ENCODE data around the gene DENND1C. TPM values are rescaled to one million over a fixed set of nuclear protein-coding genes. Genes with fewer than 3 reads are reported as not detected.
"Not testable (repeated sequence)": the region's sequence is repeated elsewhere in the genome, so short reads cannot be mapped to it uniquely, and the experiment has no call there.

The DENND1C gene
- polyA plus RNA-seq, 1 donor from 2014 or later, result 80.7 TPM

DNA sequence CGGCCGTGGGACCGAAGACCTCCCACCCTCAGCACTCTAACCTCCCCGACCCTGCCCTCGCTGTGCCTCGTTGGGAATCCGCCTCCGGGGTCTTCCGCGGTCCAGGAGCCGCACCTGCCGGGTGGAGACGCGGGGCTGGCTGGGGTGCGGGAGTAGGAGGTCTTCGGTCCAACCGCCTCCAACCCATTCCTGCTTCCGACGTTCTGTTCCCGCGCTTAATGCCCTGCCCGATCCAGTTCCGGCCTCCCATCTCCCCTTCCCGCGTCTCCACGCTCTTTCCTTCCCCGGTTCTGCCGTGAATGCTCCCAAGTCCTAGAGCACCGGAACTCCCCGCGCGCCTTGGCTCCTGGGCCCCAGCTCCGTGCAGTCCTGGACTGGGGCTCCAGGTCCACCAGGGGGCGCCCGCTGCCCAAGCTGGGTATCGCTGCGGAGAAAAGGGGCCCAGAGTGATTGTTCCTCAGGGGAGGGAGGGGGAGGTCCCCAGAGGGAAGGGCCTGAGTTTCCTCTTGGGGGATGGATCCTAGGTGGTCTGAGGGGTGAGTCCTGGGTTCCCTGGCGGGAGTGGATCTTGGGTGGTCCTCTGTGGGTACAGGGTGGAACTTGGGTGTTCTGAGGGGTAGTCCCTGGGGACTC lies 35.2 kb upstream of the DENND1C start:
- Mint-ChIP-seq H3K27ac (peak overlapping the region; percentile 11 to 81 (median 26)), H3K4me1 (peaks cover 20 to 33% (median 28%) of the 10 kb centered on the region in 3 donors), H3K9me3 (no peaks in the 10 kb centered on the region), H3K36me3 (no peaks in the 10 kb centered on the region), H3K4me3 (peak overlapping the region; percentile 49 to 100 (median 96)), H3K27me3 (no peaks in the 10 kb centered on the region)

DNA sequence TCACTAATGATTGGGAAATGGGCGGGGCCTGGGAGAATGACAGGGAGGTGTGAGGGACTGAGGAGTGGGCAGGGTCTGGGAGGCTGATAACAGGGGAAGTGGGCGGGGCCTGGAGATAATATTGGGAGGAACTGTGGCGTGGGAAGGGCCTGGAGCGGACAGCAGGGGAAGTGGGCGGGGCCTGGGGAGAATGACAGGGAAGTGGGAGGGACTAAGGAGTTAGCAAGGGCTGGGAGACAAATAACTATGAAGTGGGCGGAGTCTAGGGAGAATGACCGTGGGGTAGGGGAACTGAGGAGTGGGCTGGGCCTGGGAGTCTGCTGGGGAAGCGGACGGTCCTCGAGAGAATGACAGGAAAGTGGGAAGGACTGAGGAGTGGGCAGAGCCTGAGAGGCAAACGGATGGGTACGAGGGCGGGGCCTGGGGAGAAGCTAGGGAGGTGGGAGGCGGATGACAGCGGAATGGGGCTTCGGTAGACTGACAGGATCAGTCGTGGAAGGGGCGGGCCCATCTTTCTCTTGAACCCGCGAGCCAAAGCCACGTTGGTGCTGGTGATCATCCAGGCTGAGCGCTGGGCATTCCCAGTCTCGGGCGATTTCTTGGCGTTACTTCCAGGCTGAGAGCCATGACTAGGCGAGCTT lies 34.6 kb upstream of the DENND1C start:
- H3K4me3 Mint-ChIP-seq, result peak overlapping the region; percentile 49 to 100 (median 96)
- H3K27ac Mint-ChIP-seq, result peak overlapping the region in 1 of 3 donors; percentile 26
- peaks cover 18 to 30% (median 28%) of the 10 kb centered on the region in 3 donors for H3K4me1 Mint-ChIP-seq
- H3K27me3 Mint-ChIP-seq, result no peaks in the 10 kb centered on the region
- no peaks in the 10 kb centered on the region for H3K36me3 Mint-ChIP-seq
- no peaks in the 10 kb centered on the region for H3K9me3 Mint-ChIP-seq

- Mint-ChIP-seq H3K9me3 (no peaks in the 10 kb centered on the region), H3K27me3 (no peaks in the 10 kb centered on the region), H3K27ac (no peak overlapping the region), H3K4me1 (peaks cover 18 to 25% (median 25%) of the 10 kb centered on the region in 3 donors), H3K36me3 (no peaks in the 10 kb centered on the region), H3K4me3 (peak overlapping the region in 3 of 4 donors; percentile 43 to 66 (median 52))
Measured at GRCh38 chr19:6514926-6515544, 33.4 kb upstream of the DENND1C start.

GRCh38 chr19:6514089-6514488 lies 32.5 kb upstream of the DENND1C start:
- Mint-ChIP-seq H3K27me3 (no peaks in the 10 kb centered on the region), H3K36me3 (no peaks in the 10 kb centered on the region), H3K9me3 (no peaks in the 10 kb centered on the region), H3K4me3 (peak overlapping the region in 2 of 4 donors; percentile 17 to 48), H3K27ac (peak overlapping the region in 2 of 3 donors; percentile 2 to 18), H3K4me1 (peaks cover 15 to 22% (median 21%) of the 10 kb centered on the region in 3 donors)

- no peaks in the 10 kb centered on the region for H3K36me3 Mint-ChIP-seq
- H3K4me1 Mint-ChIP-seq, result no peaks in the 10 kb centered on the region
- H3K27me3 Mint-ChIP-seq, result no peaks in the 10 kb centered on the region
- no peaks in the 10 kb centered on the region for H3K9me3 Mint-ChIP-seq
- no peak overlapping the region for H3K4me3 Mint-ChIP-seq
- H3K27ac Mint-ChIP-seq, result no peak overlapping the region
Measured at GRCh38 chr19:6510618-6511017, 29.0 kb upstream of the DENND1C start.

- no peaks in the 10 kb centered on the region for H3K36me3 Mint-ChIP-seq
- no peak overlapping the region for H3K27ac Mint-ChIP-seq
- H3K9me3 Mint-ChIP-seq, result no peaks in the 10 kb centered on the region
- peaks cover 0 to 4% (median 3%) of the 10 kb centered on the region in 3 donors for H3K4me1 Mint-ChIP-seq
- peak overlapping the region in 1 of 4 donors; percentile 33 for H3K4me3 Mint-ChIP-seq
- H3K27me3 Mint-ChIP-seq, result no peaks in the 10 kb centered on the region
Measured at GRCh38 chr19:6509118-6509971, 27.8 kb upstream of the DENND1C start.

DNA sequence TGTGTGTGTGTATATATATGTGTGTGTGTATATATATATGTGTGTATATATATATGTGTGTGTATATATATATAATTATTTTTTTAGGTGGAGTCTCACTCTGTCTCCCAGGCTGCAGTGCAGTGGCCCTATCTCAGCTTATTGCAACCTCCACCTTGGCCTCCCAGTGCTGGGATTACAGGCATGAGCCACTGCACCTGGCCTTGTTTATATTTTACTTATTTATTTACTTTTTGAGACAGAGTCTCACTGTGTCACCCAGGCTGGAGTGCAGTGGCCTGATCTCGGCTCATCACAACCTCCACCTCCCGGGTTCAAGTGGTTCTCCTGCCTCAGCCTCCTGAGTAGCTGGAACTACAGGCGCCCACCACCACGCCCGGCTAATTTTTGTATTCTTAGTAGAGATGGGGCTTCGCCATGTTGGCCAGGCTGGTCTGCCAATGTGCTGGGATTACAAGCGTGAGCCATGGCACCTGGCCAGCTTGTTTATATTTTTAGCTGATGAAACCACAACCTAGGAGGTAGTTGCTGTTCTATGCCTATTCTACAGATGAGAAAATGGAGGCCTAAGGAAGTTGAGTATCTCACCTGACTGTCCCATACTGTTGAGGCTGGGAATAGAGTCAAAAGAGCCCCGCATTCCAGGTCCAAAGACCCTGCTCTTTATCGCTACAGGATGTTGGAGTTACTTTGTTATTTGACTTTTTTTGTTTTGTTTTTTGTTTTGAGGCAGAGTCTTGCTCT lies 26.6 kb upstream of the DENND1C start:
- H3K27me3 Mint-ChIP-seq, H3K4me3 Mint-ChIP-seq, H3K36me3 Mint-ChIP-seq, H3K4me1 Mint-ChIP-seq, H3K9me3 Mint-ChIP-seq: not testable (repeated sequence)
- H3K27ac Mint-ChIP-seq, result peak overlapping the region in 1 of 3 donors; percentile 59

DNA sequence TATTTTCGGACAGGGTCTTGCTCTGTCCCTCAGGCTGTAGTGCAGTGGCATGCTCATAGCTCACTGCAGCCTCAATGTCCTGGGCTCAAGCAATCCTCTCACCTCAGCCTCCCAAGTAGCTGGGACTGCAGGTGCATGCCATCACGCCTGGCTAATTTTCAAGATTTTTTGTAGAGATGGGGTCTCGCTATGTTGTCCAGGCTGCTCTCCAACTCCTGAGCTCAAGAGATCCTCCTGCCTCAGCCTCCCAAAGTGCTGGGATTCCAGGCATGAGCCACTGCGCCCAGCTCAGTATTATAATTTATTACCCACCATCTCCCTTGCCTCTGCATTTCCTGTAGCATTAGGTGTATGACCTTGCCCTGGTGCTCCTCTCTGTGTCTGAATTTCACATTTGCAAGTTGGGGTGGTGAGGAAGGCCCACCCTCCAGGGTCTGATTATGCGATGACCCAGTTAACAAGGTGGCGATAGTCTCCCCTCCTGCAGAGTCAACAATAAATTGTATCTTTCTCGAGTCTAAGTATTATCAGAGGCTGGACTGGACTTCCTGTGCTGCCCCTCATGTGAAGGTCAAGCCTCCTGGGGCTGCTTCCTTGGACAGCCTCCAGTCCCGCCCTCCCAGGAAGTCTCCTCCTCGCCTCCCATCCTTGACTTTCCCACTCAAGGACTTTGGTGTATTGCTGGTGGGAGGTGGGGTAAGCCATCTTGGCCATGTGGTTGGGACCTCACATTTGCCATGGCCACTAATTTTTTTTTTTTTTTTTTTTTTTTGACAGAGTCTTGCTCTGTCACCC lies 22.0 kb upstream of the DENND1C start:
- Mint-ChIP-seq H3K36me3 (no peaks in the 10 kb centered on the region), H3K27ac (no peak overlapping the region), H3K27me3 (peaks cover 3% of the 10 kb centered on the region), H3K9me3 (no peaks in the 10 kb centered on the region), H3K4me1 (peaks cover 3 to 12% (median 7%) of the 10 kb centered on the region in 3 donors), H3K4me3 (peak overlapping the region; percentile 25 to 85 (median 67))

DNA sequence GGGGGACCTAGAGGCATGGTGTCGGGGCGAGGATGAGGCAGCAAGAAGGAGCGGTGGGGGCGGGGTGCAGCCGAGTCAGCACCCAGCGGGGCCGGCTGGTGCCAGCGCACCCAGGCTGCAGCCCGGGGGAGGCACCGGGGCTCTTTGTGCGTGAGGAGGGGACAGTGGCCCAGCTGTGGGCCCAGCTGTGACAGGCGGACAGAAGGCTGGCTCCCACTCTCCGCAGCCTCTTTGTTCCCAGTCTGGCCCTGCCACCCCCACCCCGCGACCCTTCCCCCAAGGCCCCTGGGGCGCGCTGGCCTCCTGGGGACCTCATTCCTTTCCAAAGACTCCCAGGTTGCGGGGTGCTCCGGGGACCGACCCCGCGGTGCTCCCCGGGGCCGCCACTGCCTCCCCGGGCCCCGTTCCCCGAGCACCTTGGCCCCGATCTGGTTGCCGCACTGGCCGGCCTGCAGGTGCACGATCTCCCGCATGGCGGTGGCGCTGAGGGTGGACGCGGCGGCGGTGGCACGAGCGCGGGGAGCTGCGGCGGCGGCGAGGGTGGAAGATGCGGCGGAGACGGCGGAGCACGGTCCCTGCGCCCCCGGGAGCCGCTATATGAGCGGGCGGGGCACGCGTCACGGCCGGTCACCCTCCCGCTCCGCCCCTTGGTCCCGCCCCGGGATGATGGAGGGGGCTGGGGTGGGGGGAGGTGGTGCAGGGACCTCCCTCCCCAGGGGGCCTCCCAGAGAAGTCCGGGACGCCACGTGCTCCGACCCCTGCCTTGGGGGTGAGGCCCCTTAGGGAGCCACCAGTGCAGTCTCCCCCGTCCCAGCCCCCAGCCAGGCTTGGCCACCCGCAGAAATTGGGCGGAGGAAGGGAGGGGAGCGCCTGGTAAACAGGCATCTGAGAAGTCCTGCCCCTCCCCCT lies 20.4 kb upstream of the DENND1C start, which contains the start of gene TUBB4A:
Gene TUBB4A (minus strand): TSS at position 570 of the 909 bp plus-strand sequence. CDS start 97 bp downstream, at position 473.
- Mint-ChIP-seq H3K4me1 (peaks cover 3 to 12% (median 7%) of the 10 kb centered on the region in 3 donors), H3K27me3 (peaks cover 3% of the 10 kb centered on the region), H3K36me3 (no peaks in the 10 kb centered on the region), H3K27ac (peak within 1 kb of the TSS in 1 of 3 donors; percentile 63), H3K4me3 (peak within 1 kb of the TSS; percentile 75 to 93 (median 88)), H3K9me3 (no peaks in the 10 kb centered on the region)

- Mint-ChIP-seq H3K27me3 (peaks cover 3% of the 10 kb centered on the region), H3K36me3 (no peaks in the 10 kb centered on the region), H3K4me3 (peak overlapping the region; percentile 75 to 93 (median 88)), H3K9me3 (no peaks in the 10 kb centered on the region), H3K27ac (peak overlapping the region in 1 of 3 donors; percentile 63), H3K4me1 (peaks cover 3 to 12% (median 7%) of the 10 kb centered on the region in 3 donors)
Measured at GRCh38 chr19:6500837-6501739, 19.5 kb upstream of the DENND1C start.

DNA sequence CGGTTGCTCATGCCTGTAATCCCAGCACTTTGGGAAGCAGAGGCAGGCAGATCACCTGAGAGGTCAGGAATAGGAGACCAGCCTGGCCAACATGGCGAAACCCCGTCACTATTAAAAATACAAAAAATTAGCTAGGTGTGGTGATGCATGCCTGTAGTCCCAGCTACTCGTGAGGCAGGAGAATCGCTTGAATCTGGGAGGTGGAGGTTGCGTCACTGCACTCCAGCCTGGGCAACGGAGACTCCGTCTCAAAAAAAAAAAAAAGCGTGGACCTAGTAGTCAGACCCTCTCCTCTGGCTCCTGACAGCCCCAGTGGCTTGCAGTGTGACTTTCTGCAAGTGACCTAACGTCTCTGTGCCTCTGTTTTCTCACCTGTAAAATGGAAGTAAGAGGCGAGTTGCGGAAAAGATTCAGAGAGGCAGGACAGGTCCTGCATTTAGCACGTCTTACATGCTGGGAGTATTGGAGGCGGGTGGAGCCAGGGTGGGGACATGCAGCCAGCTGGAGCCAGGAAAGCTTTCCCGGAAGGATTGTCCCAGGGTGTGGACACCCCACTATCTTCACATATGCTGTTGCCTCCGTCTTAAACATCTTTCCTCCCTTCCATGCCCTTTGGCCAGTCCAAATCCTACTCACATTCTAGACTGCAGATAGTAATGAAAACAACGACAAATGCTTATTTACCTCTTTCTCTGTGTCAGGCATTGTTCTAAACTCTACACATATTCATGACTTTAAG lies 17.6 kb upstream of the DENND1C start:
- peak overlapping the region in 1 of 4 donors; percentile 46 for H3K4me3 Mint-ChIP-seq
- H3K27me3 Mint-ChIP-seq, result peaks cover 3% of the 10 kb centered on the region
- no peaks in the 10 kb centered on the region for H3K36me3 Mint-ChIP-seq
- H3K9me3 Mint-ChIP-seq, result no peaks in the 10 kb centered on the region
- peaks cover 3 to 9% (median 3%) of the 10 kb centered on the region in 3 donors for H3K4me1 Mint-ChIP-seq
- no peak overlapping the region for H3K27ac Mint-ChIP-seq
